Loucy (cell line): ENCODE data around the gene LRRC45.
A peak's percentile ranks its signal among the peaks of the same experiment; 100 is the strongest.

Experiments
- H2AFZ ChIP-seq: fragments of 200-600 bp; sonication (generic); 2 replicates; pipeline ENCODE4 v1.6.0; 2016; ENCODE audit warnings: antibody characterized with exemption, mild to moderate bottlenecking, low read length, moderate library complexity
- H3F3A ChIP-seq: fragments of 200-600 bp; 2 replicates; pipeline ENCODE4 v1.6.0; 2016; ENCODE audit warnings: antibody characterized with exemption, low read depth, mild to moderate bottlenecking
- H3K27me3 ChIP-seq: fragments of 200-600 bp; sonication (generic); 2 replicates; pipeline ENCODE4 v1.6.1; 2014; ENCODE audit warnings: low read length, mild to moderate bottlenecking; ENCODE audit not compliant: insufficient read depth, poor library complexity, severe bottlenecking
- H3K36me3 ChIP-seq: fragments of 200-600 bp; sonication (generic); 2 replicates; pipeline ENCODE4 v1.6.1; 2016; ENCODE audit warnings: low read length; ENCODE audit not compliant: insufficient read depth
- H3K4me1 ChIP-seq: fragments of 200-600 bp; sonication (generic); 2 replicates; pipeline ENCODE4 v1.5.1; 2014; ENCODE audit warnings: low read length, mild to moderate bottlenecking; ENCODE audit not compliant: insufficient read depth, poor library complexity, severe bottlenecking
- H3K4me2 ChIP-seq: fragments of 200-600 bp; sonication (generic); 2 replicates; pipeline ENCODE4 v1.6.0; 2014; ENCODE audit warnings: antibody characterized with exemption, low read length, low read depth, mild to moderate bottlenecking; ENCODE audit not compliant: poor library complexity, severe bottlenecking
- H3K4me3 ChIP-seq: fragments of 200-600 bp; sonication (generic); 2 replicates; pipeline ENCODE4 v1.5.1; 2014; ENCODE audit warnings: low read length, mild to moderate bottlenecking, mixed read lengths; ENCODE audit not compliant: poor library complexity, severe bottlenecking
- H3K79me2 ChIP-seq: fragments of 200-600 bp; sonication (generic); 2 replicates; pipeline ENCODE4 v1.6.1; 2014; ENCODE audit warnings: low read length; ENCODE audit not compliant: insufficient read depth
- H3K9ac ChIP-seq: fragments of 200-600 bp; sonication (generic); 2 replicates; pipeline ENCODE4 v1.6.0; 2014; ENCODE audit warnings: mild to moderate bottlenecking, low read depth, low read length, moderate library complexity; ENCODE audit not compliant: poor library complexity, severe bottlenecking
- H3K9me2 ChIP-seq: fragments of 200-600 bp; sonication (generic); replicated peaks from 2 replicates; pipeline ENCODE4 v1.6.1; 2016; ENCODE audit warnings: low read depth, low read length, mixed read lengths
- H3K9me3 ChIP-seq: fragments of 200-600 bp; sonication (generic); 2 replicates; pipeline ENCODE4 v1.6.1; 2014; ENCODE audit warnings: mild to moderate bottlenecking, antibody characterized with exemption, low read length, low read depth; ENCODE audit not compliant: insufficient read depth
- H4K20me1 ChIP-seq: fragments of 200-600 bp; sonication (generic); 2 replicates; pipeline ENCODE4 v1.6.0; 2014; ENCODE audit warnings: antibody characterized with exemption, low read length, mild to moderate bottlenecking; ENCODE audit not compliant: insufficient read depth, poor library complexity, severe bottlenecking
- EZH2phosphoT487 ChIP-seq: fragments of 200-600 bp; IDR thresholded peaks from 2 replicates; pipeline ENCODE4 v1.6.1; 2018; ENCODE audit warnings: antibody characterized with exemption, mild to moderate bottlenecking, moderate library complexity, borderline replicate concordance
- TF ChIP-seq, protein P1 (sequence below): fragments of 200-600 bp; sonication (generic); conservative IDR thresholded peaks from 2 replicates; pipeline ENCODE4 v1.5.1; 2014; ENCODE audit warnings: mild to moderate bottlenecking, antibody characterized with exemption, low read length

Gene LRRC45

DNA sequence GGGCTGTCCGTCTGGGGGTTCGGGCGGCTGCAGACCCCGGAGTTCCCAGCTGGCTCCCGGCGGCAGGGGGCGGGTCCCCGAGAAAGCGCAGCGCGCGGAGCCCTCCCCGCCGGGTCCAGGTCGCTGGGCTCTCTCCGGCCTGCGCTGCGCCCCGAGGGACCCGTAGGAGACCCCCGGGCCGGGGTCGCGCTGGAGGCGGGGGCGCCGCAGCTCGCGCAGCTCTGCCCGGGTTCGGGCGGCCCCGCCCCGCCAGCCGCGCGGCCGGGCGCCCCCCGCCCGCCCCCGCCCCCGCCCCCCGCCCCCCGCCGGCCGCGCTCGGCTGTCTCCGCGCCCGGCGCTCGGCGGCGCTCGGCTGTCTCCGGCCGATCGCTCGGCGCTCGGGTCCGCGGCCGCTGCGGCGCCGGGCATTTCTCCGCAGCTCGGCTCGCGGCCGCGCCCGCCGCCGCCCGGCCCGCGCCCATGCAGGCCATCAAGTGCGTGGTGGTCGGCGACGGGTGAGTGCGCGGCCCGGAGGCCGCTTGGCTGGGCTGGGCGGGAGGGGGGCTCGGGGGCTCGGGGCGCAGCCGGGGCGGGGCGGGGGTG, 8.3 kb downstream of the LRRC45 start, which contains the start of gene RAC3:
TSS of gene RAC3 (plus strand) at position 376 of the 582 bp plus-strand sequence. CDS start at position 460, 84 bp downstream.
- peak within 1 kb of the TSS; percentile 72 for H3K9ac ChIP-seq
- peak within 1 kb of the TSS; percentile 85 for H2AFZ ChIP-seq
- peak within 1 kb of the TSS; percentile 71 for H3K4me2 ChIP-seq
- H4K20me1 ChIP-seq: peaks cover under 1% of the 10 kb centered on the region
- H3K36me3 ChIP-seq: no peaks in the 10 kb centered on the region
- H3F3A ChIP-seq: no peaks in the 10 kb centered on the region
- H3K4me3 ChIP-seq: peak within 1 kb of the TSS; percentile 76
- peaks cover 16% of the 10 kb centered on the region for H3K4me1 ChIP-seq
- H3K9me2 ChIP-seq: no peaks in the 10 kb centered on the region
- TF ChIP-seq, protein P1, sequence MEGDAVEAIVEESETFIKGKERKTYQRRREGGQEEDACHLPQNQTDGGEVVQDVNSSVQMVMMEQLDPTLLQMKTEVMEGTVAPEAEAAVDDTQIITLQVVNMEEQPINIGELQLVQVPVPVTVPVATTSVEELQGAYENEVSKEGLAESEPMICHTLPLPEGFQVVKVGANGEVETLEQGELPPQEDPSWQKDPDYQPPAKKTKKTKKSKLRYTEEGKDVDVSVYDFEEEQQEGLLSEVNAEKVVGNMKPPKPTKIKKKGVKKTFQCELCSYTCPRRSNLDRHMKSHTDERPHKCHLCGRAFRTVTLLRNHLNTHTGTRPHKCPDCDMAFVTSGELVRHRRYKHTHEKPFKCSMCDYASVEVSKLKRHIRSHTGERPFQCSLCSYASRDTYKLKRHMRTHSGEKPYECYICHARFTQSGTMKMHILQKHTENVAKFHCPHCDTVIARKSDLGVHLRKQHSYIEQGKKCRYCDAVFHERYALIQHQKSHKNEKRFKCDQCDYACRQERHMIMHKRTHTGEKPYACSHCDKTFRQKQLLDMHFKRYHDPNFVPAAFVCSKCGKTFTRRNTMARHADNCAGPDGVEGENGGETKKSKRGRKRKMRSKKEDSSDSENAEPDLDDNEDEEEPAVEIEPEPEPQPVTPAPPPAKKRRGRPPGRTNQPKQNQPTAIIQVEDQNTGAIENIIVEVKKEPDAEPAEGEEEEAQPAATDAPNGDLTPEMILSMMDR: no peak
- TF ChIP-seq EZH2phosphoT487: no peak
- H3K27me3 ChIP-seq: no peaks in the 10 kb centered on the region
- H3K79me2 ChIP-seq: peaks cover 2% of the 10 kb centered on the region; the same call in 1 of the 2 replicates
- no peaks in the 10 kb centered on the region for H3K9me3 ChIP-seq

DNA sequence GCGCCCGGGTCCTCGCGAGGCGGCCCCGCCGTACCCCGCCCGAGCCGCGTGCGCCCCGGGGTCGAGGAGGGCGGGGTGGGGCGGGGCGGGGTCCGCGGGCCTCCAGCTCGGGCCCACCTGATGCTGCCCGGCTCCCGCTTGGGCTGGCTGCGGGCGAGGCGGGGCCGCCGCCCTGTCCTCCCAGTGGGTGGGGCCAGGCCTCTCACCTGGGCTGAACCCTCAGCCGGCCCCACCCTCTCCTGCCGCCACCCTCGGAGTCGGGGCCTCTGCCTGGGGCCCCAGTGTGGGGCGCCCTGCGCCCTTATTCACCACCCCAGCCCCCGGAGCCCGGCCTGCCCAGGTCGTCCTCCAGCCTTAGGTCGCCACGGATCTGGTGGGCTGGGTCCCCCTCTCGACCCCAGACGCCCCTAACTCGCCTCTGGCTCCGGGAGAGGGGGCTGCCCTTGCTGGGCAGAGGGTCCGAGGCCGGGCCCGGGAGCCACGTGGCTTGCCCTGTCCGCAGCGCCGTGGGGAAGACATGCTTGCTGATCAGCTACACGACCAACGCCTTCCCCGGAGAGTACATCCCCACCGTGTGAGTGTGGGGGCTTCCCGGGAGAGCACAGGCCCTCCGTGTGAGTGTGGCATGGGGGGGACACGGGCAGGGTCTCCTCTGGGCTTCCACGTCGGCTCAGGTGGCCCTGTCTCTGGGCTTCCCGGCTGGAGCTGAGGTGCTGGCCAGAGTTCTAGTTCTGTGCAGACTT, 9.0 kb downstream of the LRRC45 start:
- H2AFZ ChIP-seq: no peak overlapping the region
- H3K36me3 ChIP-seq: no peaks in the 10 kb centered on the region
- H3F3A ChIP-seq: no peaks in the 10 kb centered on the region
- no peaks in the 10 kb centered on the region for H3K9me2 ChIP-seq
- H3K27me3 ChIP-seq: no peaks in the 10 kb centered on the region
- H3K4me1 ChIP-seq: peaks cover 14% of the 10 kb centered on the region
- H3K4me2 ChIP-seq: peak overlapping the region; percentile 71
- H3K9ac ChIP-seq: peak overlapping the region; percentile 54
- H4K20me1 ChIP-seq: peaks cover 7% of the 10 kb centered on the region
- peak overlapping the region; percentile 66 for H3K4me3 ChIP-seq
- H3K79me2 ChIP-seq: peaks cover 7% of the 10 kb centered on the region; the same call in 1 of the 2 replicates
- H3K9me3 ChIP-seq: no peaks in the 10 kb centered on the region
- TF ChIP-seq EZH2phosphoT487: no peak
- TF ChIP-seq, protein P1: no peak

DNA sequence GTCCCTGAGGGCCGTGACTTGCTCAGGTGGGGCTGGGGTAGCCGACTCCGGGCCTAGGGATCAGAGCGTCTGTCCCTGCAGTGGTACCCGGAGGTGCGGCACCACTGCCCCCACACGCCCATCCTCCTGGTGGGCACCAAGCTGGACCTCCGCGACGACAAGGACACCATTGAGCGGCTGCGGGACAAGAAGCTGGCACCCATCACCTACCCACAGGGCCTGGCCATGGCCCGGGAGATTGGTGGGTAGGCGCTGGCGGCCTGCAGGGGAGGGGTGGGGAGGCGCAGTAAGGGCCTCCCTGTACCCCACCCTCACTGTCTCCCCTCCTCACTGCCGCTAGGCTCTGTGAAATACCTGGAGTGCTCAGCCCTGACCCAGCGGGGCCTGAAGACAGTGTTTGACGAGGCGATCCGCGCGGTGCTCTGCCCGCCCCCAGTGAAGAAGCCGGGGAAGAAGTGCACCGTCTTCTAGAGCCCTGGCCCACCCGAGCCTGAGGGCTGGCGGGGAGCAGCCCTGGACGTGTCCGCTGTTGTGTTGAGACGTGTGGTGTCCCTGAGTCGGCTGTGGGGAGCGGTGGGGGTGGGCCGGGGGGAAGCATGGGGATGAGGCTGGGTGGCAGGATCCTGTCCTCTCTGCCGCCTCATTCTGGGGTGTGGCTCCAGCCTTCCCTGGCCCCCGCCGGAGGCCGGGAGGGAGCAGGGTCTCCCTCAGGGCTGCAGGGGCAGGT, 10.4 kb downstream of the LRRC45 start:
- no peaks in the 10 kb centered on the region for H3K9me2 ChIP-seq
- H3K4me1 ChIP-seq: peaks cover 11% of the 10 kb centered on the region
- no peaks in the 10 kb centered on the region for H3K36me3 ChIP-seq
- no peaks in the 10 kb centered on the region for H3K9me3 ChIP-seq
- peaks cover 7% of the 10 kb centered on the region for H4K20me1 ChIP-seq
- no peak overlapping the region for H3K9ac ChIP-seq
- TF ChIP-seq, protein P1: no peak
- TF ChIP-seq EZH2phosphoT487: no peak
- H3F3A ChIP-seq: no peaks in the 10 kb centered on the region
- H3K4me3 ChIP-seq: no peak overlapping the region
- H3K79me2 ChIP-seq: peaks cover 7% of the 10 kb centered on the region; the same call in 1 of the 2 replicates
- H3K4me2 ChIP-seq: no peak overlapping the region
- no peak overlapping the region for H2AFZ ChIP-seq
- H3K27me3 ChIP-seq: no peaks in the 10 kb centered on the region
